GM21528 (cell line): ENCODE data around the gene APBB1.
A peak's percentile ranks its signal among the peaks of the same experiment; 100 is the strongest.
"Not testable (repeated sequence)": the region's sequence is repeated elsewhere in the genome, so short reads cannot be mapped to it uniquely, and the experiment has no call there.

ENCODE experiments used
- ATAC-seq: cut with Tn5 transposase; IDR thresholded peaks from one replicate; pipeline ENCODE4 v1.9.1; 2021; ENCODE audit warnings: mild to moderate bottlenecking, moderate library complexity; ENCODE audit not compliant: unreplicated experiment, low FRiP score

APBB1 gene

GRCh38 chr11:6393989-6394670 lies 24.8 kb downstream of the APBB1 start:
- ATAC-seq, result no peak

DNA sequence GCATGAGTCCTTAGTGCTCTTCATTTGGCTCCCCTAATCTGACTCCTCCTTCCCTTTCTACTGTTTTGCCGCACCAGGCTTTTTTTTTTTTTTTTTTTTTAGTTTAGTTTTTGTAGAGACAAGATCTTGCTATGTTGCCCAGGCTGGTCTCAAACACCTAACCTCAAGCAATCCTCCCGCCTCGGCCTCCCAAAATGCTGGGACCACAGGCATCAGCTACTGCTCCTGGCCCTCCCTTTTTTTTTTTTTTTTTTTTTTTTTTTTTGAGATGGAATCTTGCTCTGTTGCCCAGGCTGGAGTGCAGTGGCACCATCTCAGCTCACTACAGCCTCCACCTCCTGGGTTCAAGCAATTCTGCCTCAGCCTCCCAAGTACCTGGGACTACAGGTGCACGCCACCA lies 26.6 kb downstream of the APBB1 start:
- not testable (repeated sequence) for ATAC-seq

GRCh38 chr11:6391537-6392134 lies 27.3 kb downstream of the APBB1 start:
- no peak for ATAC-seq

- peak; percentile 16 for ATAC-seq
These were observed 28.0 kb downstream of the APBB1 start for GRCh38 chr11:6390718-6391469.

GRCh38 chr11:6389905-6390717 lies 28.8 kb downstream of the APBB1 start, which contains the start of gene SMPD1:
SMPD1 (plus strand) TSS chr11:6390474; CDS start chr11:6390599, 125 bp downstream.
- peak; percentile 97 for ATAC-seq

GRCh38 chr11:6388748-6389147 lies 30.1 kb downstream of the APBB1 start:
- ATAC-seq, result no peak

GRCh38 chr11:6387811-6388599 lies 30.9 kb downstream of the APBB1 start:
- ATAC-seq, result no peak

DNA sequence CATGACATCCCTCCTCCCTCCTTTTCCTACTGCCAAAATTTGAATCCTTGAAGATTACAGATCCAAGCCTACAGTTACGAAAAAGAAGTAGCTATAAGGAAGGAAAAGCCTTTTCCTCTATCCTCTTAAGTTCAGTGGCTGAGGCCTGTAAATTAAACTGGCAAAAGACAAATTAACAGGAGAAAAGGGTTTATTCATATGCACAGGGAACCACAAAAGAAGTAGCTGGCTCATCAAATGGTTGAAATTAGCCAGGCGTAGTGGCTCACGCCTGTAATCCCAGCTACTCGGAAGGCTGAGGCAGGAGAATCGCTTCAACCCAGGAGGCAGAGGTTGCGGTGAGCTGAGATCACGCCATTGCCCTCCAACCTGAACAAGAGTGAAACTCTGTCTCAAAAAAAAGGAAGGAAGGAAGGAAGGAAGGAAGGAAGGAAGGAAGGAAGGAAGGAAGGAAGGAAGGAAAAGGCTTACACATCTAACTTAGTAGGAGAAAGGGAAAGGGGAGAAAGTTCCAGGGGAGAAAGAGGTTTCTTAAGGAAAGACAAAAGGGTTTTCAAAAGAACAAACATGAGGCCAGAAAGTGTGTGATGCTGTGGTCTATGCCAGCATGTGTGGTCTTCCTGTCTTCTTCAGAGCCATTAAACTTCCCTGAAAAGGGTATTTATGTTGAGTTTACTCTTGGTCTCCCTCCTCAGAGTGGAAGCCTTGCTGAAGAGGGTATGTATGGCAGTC lies 33.7 kb downstream of the APBB1 start:
- ATAC-seq, result no peak

GRCh38 chr11:6378640-6378989 lies 40.3 kb downstream of the APBB1 start:
- ATAC-seq, result no peak

GRCh38 chr11:6377902-6378639 lies 40.8 kb downstream of the APBB1 start:
- ATAC-seq, result no peak

- ATAC-seq, result no peak
These were observed 47.1 kb downstream of the APBB1 start for GRCh38 chr11:6371825-6372224.

- ATAC-seq, result no peak
These were observed 53.2 kb downstream of the APBB1 start for GRCh38 chr11:6365659-6366058.

DNA sequence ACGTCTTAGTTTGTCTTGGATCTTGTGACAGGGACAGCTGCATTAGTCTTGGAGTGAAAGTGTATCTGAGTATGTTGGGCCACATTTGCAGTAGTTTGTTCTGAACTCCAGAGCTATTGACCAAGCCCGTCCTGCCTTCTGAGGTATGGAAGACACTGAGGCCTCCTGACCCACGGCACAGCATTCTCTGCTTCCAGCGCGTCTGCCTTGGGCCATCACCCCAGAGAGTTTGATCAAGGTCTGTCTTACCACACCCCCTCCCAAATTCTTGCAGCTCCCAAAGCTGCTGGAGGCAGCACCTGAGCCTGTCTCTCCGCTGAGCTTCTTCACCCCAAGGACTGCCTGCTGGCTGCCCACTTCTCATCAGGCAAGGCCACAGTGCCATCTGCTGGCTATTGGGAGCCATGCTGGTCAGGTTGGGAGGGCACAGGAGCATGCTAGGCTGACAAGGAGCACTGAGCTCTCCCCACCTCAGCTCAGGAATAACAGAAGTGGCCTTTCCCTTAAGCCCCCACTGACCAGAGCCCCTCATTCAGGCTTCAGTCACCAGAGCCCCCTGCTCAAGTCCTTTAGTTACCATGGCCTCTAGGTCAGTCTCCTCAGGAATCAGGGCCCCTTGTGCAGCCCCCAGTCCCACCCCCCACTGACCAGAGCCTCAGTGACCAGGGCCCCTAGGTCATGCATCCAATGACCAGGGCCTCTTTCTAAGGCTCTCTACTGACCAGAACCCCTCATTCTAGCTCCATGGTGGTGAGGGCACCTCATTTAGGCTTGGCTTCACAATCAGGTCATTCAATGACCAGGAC lies 55.8 kb downstream of the APBB1 start:
- ATAC-seq, result peak; percentile 95

DNA sequence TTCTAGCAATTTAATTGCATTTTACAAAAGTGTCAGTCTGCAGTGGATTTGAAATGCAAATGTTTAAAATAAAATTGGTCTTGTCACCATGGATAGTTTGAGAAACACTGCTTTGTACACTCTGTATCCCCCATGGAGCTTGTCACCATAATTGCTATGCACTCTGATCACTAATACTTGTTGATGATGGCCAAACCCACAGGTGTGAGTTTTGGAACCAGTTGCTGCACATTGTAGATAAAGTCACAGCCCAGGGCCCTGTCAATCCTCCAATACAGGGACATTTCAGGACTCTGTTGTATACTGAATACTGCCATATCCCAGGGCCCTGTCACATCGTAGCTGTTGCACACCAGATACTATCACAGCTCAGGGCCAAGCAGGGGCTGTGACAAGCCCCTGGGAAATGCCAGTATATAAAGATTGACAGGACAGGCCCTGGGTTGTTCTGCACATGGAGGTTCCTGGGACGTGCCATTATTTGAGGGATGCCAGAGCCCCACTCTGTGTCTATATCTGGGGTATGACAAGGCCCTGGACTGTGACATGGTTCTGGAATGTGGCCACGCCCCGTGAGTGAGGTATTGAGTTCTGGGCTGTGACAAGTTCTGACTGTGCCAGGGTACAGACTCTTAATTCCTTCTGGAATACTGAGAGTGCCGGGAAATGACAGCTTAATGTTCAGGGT lies 56.6 kb downstream of the APBB1 start:
- ATAC-seq, result no peak

GRCh38 chr11:6360183-6360582 lies 58.7 kb downstream of the APBB1 start:
- ATAC-seq, result no peak

DNA sequence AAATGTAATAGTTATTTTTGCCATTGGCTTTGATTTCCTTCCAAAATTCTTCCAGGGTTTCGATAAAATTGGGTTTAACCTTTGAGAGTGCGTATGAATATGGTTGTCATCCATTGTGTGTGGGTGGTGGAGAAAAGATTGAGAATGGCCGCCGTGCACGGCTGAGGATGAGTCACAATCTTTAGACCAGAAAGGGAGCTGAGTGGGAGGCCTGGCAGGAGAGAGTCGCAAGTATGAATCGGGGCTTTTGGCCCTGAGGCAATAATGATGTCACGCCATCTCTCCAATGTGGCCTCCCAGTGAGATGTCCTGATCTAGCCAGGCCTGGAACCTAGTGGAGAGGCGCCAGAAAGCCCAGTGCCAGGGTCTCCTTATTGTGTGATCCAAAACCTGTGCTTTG lies 61.7 kb downstream of the APBB1 start:
- ATAC-seq, result no peak

GRCh38 chr11:6356503-6357055 lies 62.3 kb downstream of the APBB1 start:
- ATAC-seq, result no peak
